GM23248 (cell line): ENCODE data around the gene ARHGEF37.
"Not testable (repeated sequence)": the region's sequence is repeated elsewhere in the genome, so short reads cannot be mapped to it uniquely, and the experiment has no call there.

Source experiments
- EZH2 ChIP-seq: fragments of 200-600 bp; sonication (generic); IDR thresholded peaks from 2 replicates; pipeline ENCODE4 v1.6.1; 2018; ENCODE audit warnings: antibody characterized with exemption, mild to moderate bottlenecking; ENCODE audit not compliant: insufficient read depth, poor library complexity, severe bottlenecking
- EZH2phosphoT487 ChIP-seq: fragments of 200-600 bp; sonication (generic); IDR thresholded peaks from 2 replicates; pipeline ENCODE4 v1.6.1; 2018; ENCODE audit warnings: antibody characterized with exemption, moderate library complexity, mild to moderate bottlenecking, low read depth; ENCODE audit not compliant: insufficient read depth

DNA sequence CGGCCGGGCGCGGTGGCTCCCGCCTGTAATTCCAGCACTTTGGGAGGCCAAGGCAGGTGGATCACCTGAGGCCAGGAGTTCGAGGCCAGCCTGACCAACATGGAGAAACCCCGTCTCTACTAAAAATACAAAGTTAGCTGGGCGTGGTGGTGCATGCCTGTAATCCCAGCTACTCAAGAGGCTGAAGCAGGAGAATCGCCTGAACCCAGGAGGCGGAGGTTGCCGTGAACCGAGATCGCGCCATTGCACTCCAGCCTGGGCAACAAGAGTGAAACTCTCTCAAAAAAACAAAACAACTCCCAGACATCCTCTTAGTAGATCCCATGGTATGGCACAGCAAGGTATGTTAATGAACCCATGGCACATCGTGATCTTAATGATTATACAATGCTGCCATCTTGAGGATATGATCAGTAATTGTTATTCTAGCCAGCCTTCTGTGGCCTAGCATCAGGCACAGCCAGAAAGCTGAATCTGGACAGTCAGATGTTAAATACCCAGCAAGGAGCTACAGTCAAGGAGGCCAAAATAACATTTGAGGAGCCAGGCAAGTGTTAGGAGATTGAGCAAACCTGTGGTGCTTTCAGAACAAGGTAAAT is 16.7 kb upstream of the ARHGEF37 start:
- TF ChIP-seq EZH2, EZH2phosphoT487: not testable (repeated sequence)
